ENCODE measurements around the gene RNASE12. TPM values are rescaled to one million over a fixed set of nuclear protein-coding genes. Genes with fewer than 3 reads are reported as not detected.
A peak's percentile ranks its signal among the peaks of the same experiment; 100 is the strongest.
"Not testable (repeated sequence)": the region's sequence is repeated elsewhere in the genome, so short reads cannot be mapped to it uniquely, and the experiment has no call there.

RNASE12 gene
- total RNA-seq, 1 donor from 2014 or later: not detected

GRCh38 chr14:20614038-20614840, 23.1 kb upstream of the RNASE12 start:
- DNase-seq (ENCODE audit: low spot score): no peak

- peak; percentile 88 for DNase-seq (ENCODE audit: low spot score)
These were observed 22.2 kb upstream of the RNASE12 start for GRCh38 chr14:20613094-20614037.

DNA sequence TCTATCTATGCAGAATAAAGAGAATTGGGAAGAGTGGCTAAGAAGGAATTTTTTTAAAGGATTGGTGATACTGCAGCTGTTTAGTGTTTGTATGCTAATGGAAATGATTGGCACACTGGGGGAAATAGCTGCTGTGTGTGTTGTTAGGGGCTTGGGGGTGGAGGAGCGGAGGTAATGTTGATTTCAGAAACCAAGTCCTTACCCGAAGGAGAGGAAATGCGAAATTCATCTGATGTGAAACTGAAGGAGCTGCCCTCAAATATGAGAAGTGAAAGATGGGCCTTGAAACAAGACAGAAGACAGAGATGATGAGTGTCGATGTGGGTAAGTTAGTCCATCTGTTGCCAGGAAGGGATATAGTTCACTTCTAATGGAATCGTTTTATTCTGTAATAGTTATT, 21.2 kb upstream of the RNASE12 start:
- no peak for DNase-seq (ENCODE audit: low spot score)

GRCh38 chr14:20611277-20611676, 20.1 kb upstream of the RNASE12 start:
- DNase-seq (ENCODE audit: low spot score): no peak

DNA sequence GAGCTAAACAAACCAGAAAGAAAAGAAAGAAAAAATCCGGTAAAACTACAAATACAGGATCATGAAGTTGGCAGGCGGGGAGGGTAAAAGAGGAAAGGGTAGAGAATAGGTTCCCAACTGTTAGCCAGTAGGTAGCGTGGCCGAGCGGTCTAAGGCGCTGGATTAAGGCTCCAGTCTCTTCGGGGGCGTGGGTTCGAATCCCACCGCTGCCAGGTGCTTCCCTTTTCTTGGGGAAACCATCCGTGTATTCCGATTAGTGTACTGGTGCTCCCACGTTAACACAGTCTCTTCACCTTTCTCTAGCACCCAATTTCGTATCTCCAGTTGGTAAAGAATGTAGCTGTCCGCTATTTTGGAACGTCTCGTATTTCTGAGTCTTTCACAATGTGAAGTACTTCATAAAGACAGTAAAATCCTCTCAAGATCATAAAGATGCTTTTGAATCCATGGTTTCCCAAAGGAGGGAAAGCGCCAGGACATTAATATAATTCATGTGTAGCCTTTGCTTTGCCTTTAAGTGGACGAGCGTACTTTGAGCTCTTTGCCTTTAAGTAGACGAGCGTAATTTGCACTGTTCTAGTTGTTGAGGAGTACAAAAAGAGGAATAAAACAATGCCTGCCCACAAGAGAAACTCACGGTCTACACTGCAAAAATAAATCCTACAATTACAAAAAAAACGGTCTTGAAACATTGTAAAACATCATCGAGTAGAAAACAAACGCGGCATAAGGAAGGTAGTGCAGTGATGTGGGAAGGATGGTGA, 19.0 kb upstream of the RNASE12 start:
- peak; percentile 83 for DNase-seq (ENCODE audit: low spot score)

GRCh38 chr14:20609215-20610001, 18.2 kb upstream of the RNASE12 start:
- peak; percentile 80 for DNase-seq (ENCODE audit: low spot score)

GRCh38 chr14:20608383-20609110, 17.4 kb upstream of the RNASE12 start:
- DNase-seq (ENCODE audit: low spot score): no peak

- no peak for DNase-seq (ENCODE audit: low spot score)
These were observed 16.4 kb upstream of the RNASE12 start for GRCh38 chr14:20607617-20608016.

GRCh38 chr14:20606902-20607242, 15.7 kb upstream of the RNASE12 start:
- DNase-seq (ENCODE audit: low spot score): no peak

- no peak for DNase-seq (ENCODE audit: low spot score)
These were observed 15.2 kb upstream of the RNASE12 start for GRCh38 chr14:20606190-20606901.

GRCh38 chr14:20603813-20604690, 12.9 kb upstream of the RNASE12 start:
- no peak for DNase-seq (ENCODE audit: low spot score)

DNA sequence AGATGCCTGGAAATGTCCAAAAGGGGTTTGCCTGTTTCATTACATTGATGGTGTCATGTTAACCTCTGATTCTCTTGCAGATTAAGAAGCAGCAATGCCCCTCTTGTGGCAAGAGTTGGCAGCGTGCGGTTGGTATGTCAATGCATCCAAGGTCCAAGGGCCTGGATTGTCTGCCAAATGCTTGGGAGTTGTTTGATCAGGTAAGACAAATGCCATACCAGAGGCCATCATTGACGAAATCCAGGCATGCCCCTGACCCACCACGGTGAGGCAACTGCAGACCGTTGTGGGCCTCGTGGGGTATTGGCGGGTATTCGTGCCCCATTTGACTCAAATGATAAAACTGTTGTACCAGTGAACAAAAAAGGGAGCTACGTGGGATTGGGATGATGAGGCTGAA, 11.4 kb upstream of the RNASE12 start:
- DNase-seq (ENCODE audit: low spot score): no peak

DNA sequence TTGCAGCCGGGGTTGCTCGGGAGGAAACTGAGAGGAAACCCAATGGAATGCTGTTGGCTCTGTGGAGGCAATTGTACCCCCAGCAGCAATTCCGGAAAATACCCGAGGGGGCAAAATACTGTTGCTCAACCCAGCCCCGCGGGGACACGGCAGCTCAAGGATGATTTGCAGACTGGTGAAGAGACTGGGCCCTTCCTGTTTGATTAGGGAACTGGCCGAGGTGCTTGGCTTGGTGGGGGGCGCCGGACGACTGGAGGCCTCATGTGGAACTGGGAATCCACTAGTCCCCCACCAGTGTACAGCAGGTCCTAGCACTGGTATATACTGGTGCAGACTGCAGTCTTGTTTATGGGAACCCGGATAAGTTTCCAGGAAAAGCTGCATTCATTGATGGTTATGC, 10.3 kb upstream of the RNASE12 start:
- DNase-seq (ENCODE audit: low spot score): no peak

DNA sequence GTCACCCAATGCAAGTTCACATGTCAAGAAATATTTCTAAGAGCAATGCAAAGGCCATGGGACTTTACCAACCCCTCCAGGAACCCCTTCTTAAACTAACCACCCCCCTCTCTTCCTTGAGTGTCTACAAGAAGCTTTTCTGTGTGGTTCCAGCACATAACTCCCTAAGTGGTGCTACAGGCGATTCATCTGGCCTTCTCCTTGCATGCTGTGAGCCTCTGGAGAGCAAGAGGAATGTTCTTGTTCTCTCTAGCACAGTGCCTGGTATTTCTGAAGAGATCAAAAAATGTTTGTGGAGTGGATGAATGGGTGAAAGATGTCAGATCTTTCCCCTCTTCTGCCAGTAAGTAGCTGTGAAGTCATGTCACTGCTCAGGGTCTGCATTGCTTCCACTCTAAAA, 5.9 kb upstream of the RNASE12 start:
- no peak for DNase-seq (ENCODE audit: low spot score)

GRCh38 chr14:20595726-20596125, 4.5 kb upstream of the RNASE12 start:
- not testable (repeated sequence) for DNase-seq (ENCODE audit: low spot score)

DNA sequence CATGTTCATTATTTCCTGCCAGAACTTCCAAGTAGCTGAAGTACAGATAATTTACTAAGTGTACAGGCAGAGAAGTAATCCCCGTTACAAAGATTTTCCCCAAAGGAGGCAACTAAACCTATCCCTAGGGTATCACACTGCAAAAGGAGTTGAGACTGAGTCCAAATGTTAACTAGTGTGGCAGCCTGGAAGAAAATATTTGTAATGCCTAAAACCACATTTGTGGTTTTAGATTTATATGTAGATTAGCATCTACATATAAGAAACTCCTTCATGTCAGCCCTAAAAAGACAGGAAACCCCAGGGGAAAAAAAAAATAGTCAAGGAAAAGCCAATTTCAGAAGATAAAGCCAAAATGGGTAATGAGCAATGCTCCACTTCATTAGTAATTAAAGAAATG, 1.4 kb upstream of the RNASE12 start:
- DNase-seq (ENCODE audit: low spot score): no peak

DNA sequence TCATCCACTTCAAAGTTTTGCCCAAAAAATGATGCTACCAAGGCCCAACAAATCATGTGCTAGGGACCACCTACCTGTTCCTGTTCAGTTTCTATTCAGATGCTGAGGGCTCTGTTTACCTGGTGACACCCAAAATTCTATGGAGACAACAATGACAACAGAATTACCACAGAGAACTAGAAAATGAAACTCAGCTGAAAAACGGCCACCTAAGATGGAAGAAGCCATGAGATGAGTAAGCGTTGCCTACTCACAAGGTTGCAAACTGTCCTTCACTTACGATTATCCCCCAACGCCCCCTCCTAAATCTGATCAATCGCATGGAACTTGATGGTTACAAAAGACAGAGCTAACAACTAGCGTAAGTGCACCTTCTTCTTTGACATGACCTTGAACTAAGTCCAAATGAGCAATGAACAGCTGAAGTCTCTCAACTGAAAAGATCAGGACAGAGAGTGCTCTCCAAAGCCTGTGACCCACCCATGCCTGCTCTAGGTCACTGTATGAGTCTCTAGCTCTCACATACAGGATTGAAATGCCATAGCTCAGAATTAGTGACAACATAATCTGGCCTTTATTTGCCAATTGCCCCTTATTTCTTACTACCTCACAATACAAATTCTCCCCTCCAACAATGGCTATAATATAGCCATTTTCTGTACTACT, 3.6 kb downstream of the RNASE12 start, which contains the start of gene RNASE11:
TSS of gene RNASE11 (minus strand) at position 513 of the 666 bp plus-strand sequence.
- no peak for DNase-seq (ENCODE audit: low spot score)

DNA sequence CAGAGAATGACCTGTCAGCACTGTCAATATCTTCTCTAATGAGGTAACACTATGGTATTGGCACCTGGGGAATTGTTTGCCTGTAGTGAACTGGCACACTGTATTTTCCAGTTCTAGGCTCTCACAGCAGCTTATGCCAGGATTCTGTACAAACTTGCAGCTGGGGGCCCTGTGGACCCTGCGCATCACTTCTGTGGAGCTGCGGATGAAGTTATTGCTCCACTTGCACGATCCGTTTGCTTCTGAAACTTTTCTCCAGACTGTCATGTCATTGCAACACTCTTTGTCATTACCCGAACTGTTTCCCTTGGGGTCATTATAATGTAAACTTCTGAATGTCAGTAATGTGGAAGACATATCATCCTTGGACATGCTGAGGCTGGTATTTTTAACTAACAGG, 7.3 kb downstream of the RNASE12 start:
- no peak for DNase-seq (ENCODE audit: low spot score)
